T-cell (primary cell): ENCODE measurements around the gene BPHL. TPM values are rescaled to one million over a fixed set of nuclear protein-coding genes. Genes with fewer than 3 reads are reported as not detected.
A peak's percentile ranks its signal among the peaks of the same experiment; 100 is the strongest.
"Not testable (repeated sequence)": the region's sequence is repeated elsewhere in the genome, so short reads cannot be mapped to it uniquely, and the experiment has no call there.

Experiments used
- ATAC-seq, 4 experiments: fragments of 200-7000 bp in 3 of 4; fragments of 150-1000 bp in 1 of 4; cut with Tn5 transposase; replicated peaks in 1 of 4; 1 replicate in 3 of 4; 2 replicates in 1 of 4; pipeline ENCODE4 v1.10.0; 2021; ENCODE audit warnings: moderate library complexity in 3 of 4, mild to moderate bottlenecking in 2 of 4, moderate number of reproducible peaks in 1 of 4
- CTCF ChIA-PET, 2 donors: fragments of 300-600 bp; sonication (Branson Sonifier 250); formaldehyde crosslinking; loops; one replicate each; lab custom pipeline; 2022; ENCODE audit warnings: antibody characterized with exemption in 2 of 2; lab: Charles Lee
- POLR2A ChIA-PET, 2 donors: fragments of 300-600 bp; sonication (Branson Sonifier 250); formaldehyde crosslinking; loops; one replicate each; lab custom pipeline; 2022; ENCODE audit warnings: antibody characterized with exemption in 2 of 2; lab: Charles Lee
- DNase-seq, 35 experiments: peaks; one replicate each; pipeline versions ENCODE4 v3.0.0 to v3.0.0-alpha.2; 2013 to 2023
- H3K27ac ChIP-seq: one replicate; pipeline ENCODE4 v1.5.1; 2013; ENCODE audit warnings: low read length
- H3K27me3 ChIP-seq, 2 experiments: replicated peaks in 1 of 2; 1 replicate in 1 of 2; 2 replicates in 1 of 2; pipeline versions ENCODE4 v1.6.1 to v1.7.0; 2013; ENCODE audit warnings: low read length in 1 of 2, mixed read lengths in 1 of 2; ENCODE audit not compliant: control insufficient read depth in 2 of 2, insufficient read depth in 2 of 2; ENCODE audit errors: extremely low read depth in 1 of 2
- H3K36me3 ChIP-seq, 2 donors: 1 replicate in 1 of 2; 2 replicates in 1 of 2; pipeline versions ENCODE4 v1.6.1 to v1.7.0; 2013; ENCODE audit warnings: low read length in 1 of 2; ENCODE audit not compliant: control insufficient read depth in 2 of 2, insufficient read depth in 1 of 2; ENCODE audit errors: extremely low read depth in 1 of 2
- H3K4me1 ChIP-seq, 2 experiments: 1 replicate in 1 of 2; 2 replicates in 1 of 2; pipeline versions ENCODE4 v1.6.1 to v1.7.0; 2013; ENCODE audit warnings: low read length in 2 of 2, mixed read lengths in 1 of 2; ENCODE audit not compliant: insufficient read depth in 2 of 2, control insufficient read depth in 1 of 2; ENCODE audit errors: extremely low read depth in 1 of 2
- H3K4me3 ChIP-seq, 2 donors: 1 replicate in 1 of 2; 2 replicates in 1 of 2; pipeline versions ENCODE4 v1.5.1 to v1.7.0; 2013; ENCODE audit warnings: mild to moderate bottlenecking in 2 of 2, low read length in 1 of 2, moderate library complexity in 1 of 2; ENCODE audit not compliant: control insufficient read depth in 1 of 2; ENCODE audit errors: extremely low read depth in 1 of 2
- H3K9me3 ChIP-seq: 2 replicates; pipeline ENCODE4 v1.7.0; 2013
- H3K27ac Mint-ChIP-seq, 2 donors: one replicate each; pipeline ENCODE4 v1.8.0; 2020 to 2021; ENCODE audit warnings: mild to moderate bottlenecking in 2 of 2, mixed read lengths in 2 of 2
- H3K27me3 Mint-ChIP-seq, 2 donors: one replicate each; pipeline ENCODE4 v1.8.0; 2021 to 2022; ENCODE audit warnings: mixed read lengths in 2 of 2
- H3K36me3 Mint-ChIP-seq: one replicate; pipeline ENCODE4 v1.8.0; 2021; ENCODE audit warnings: mixed read lengths
- H3K4me1 Mint-ChIP-seq, 3 donors: one replicate each; pipeline ENCODE4 v1.8.0; 2020 to 2022; ENCODE audit warnings: mixed read lengths in 3 of 3, mild to moderate bottlenecking in 1 of 3
- H3K4me3 Mint-ChIP-seq, 3 donors: one replicate each; pipeline ENCODE4 v1.8.0; 2020 to 2022; ENCODE audit warnings: mild to moderate bottlenecking in 3 of 3, mixed read lengths in 3 of 3, moderate library complexity in 3 of 3
- H3K9me3 Mint-ChIP-seq, 3 donors: one replicate each; pipeline ENCODE4 v1.8.0; 2020 to 2022; ENCODE audit warnings: mixed read lengths in 3 of 3
- WGBS: methylation state at CpG from one replicate; pipeline ENCODE4 v1.1.5; 2013; ENCODE audit warnings: missing lambda C conversion rate; ENCODE audit not compliant: insufficient coverage; 5-methylcytosine and 5-hydroxymethylcytosine counted together
- total RNA-seq, 35 experiments: library from RNA in 6 of 35; stranded (reverse) in 6 of 35; fragments of 120-200 nt in 1 of 35; gene quantifications; one replicate each; pipeline versions ENCODE4 v1.2.1 to v1.2.4 and lab custom pipeline; 2013 to 2026

The BPHL gene
- total RNA-seq, 5 donors from 2014 or later (not counting 1 experiment from before 2014, with no cell fraction given) = 7.1 to 12.4 (median 11.0) TPM

GRCh38 chr6:3195420-3195694 lies 76.8 kb downstream of the BPHL start:
- WGBS = 83% methylated on average over 5 of the region's 5 CpGs
- Histone ChIP-seq H3K36me3 (no peaks in the 10 kb centered on the region), H3K27ac (no peak overlapping the region), H3K27me3 (peaks cover 0 to 17% of the 10 kb centered on the region in 2 experiments), H3K9me3 (no peaks in the 10 kb centered on the region), H3K4me3 (no peak overlapping the region), H3K4me1 (no peaks in the 10 kb centered on the region)
- no peak overlapping the region for H3K4me3 Mint-ChIP-seq
- CTCF ChIA-PET = no interaction called here
- H3K27ac Mint-ChIP-seq = no peak overlapping the region
- H3K36me3 Mint-ChIP-seq = no peaks in the 10 kb centered on the region
- ATAC-seq (no peak), DNase-seq (no peak)
- H3K27me3 Mint-ChIP-seq = peaks cover 0 to 3% of the 10 kb centered on the region in 2 donors
- peaks cover 0 to 2% (median 2%) of the 10 kb centered on the region in 3 donors for H3K9me3 Mint-ChIP-seq
- no peaks in the 10 kb centered on the region for H3K4me1 Mint-ChIP-seq
- POLR2A ChIA-PET = no interaction called here

GRCh38 chr6:3195695-3196497 lies 77.4 kb downstream of the BPHL start:
- Mint-ChIP-seq H3K36me3 (no peaks in the 10 kb centered on the region), H3K4me1 (no peaks in the 10 kb centered on the region), H3K27me3 (peaks cover 0 to 4% of the 10 kb centered on the region in 2 donors), H3K4me3 (no peak overlapping the region), H3K9me3 (peaks cover 0 to 4% (median 2%) of the 10 kb centered on the region in 3 donors), H3K27ac (no peak overlapping the region)
- Histone ChIP-seq H3K36me3 (no peaks in the 10 kb centered on the region), H3K9me3 (no peaks in the 10 kb centered on the region), H3K27ac (no peak overlapping the region), H3K27me3 (peaks cover 0 to 17% of the 10 kb centered on the region in 2 experiments), H3K4me3 (no peak overlapping the region), H3K4me1 (no peaks in the 10 kb centered on the region)
- WGBS = 91% methylated on average over 10 of the region's 16 CpGs
- ChIA-PET POLR2A (no interaction called here), CTCF (no interaction called here)
- ATAC-seq = peak in 1 of 4 experiments; percentile 9
- peak in 1 of 35 experiments; percentile 8 for DNase-seq

GRCh38 chr6:3196770-3197169 lies 78.3 kb downstream of the BPHL start:
- H3K4me1 Mint-ChIP-seq = no peaks in the 10 kb centered on the region
- peaks cover 0 to 17% of the 10 kb centered on the region in 2 experiments for H3K27me3 ChIP-seq
- CTCF ChIA-PET = no interaction called here
- H3K27me3 Mint-ChIP-seq = peaks cover 0 to 4% of the 10 kb centered on the region in 2 donors
- no peaks in the 10 kb centered on the region for H3K36me3 Mint-ChIP-seq
- H3K27ac ChIP-seq = no peak overlapping the region
- no peaks in the 10 kb centered on the region for H3K36me3 ChIP-seq
- H3K9me3 Mint-ChIP-seq = peaks cover 0 to 4% (median 2%) of the 10 kb centered on the region in 3 donors
- 100% methylated on average over 2 of the region's 5 CpGs for WGBS
- ATAC-seq (no peak), DNase-seq (no peak)
- no peak overlapping the region for H3K4me3 Mint-ChIP-seq
- POLR2A ChIA-PET = no interaction called here
- no peak overlapping the region for H3K27ac Mint-ChIP-seq
- no peaks in the 10 kb centered on the region for H3K9me3 ChIP-seq
- H3K4me1 ChIP-seq = no peaks in the 10 kb centered on the region
- no peak overlapping the region for H3K4me3 ChIP-seq

- H3K27ac Mint-ChIP-seq, H3K4me1 Mint-ChIP-seq, H3K9me3 ChIP-seq, H3K27ac ChIP-seq, H3K36me3 ChIP-seq, H3K36me3 Mint-ChIP-seq, CTCF ChIA-PET, H3K9me3 Mint-ChIP-seq, DNase-seq, H3K4me1 ChIP-seq, POLR2A ChIA-PET, H3K4me3 ChIP-seq, H3K27me3 Mint-ChIP-seq, H3K4me3 Mint-ChIP-seq, ATAC-seq: not testable (repeated sequence)
- WGBS = no CpG with 5 or more reads among the region's 5 CpGs
- H3K27me3 ChIP-seq = peaks cover 0 to 17% of the 10 kb centered on the region in 2 experiments
Observed at GRCh38 chr6:3197734-3198133, 79.2 kb downstream of the BPHL start.

GRCh38 chr6:3199382-3199781 lies 80.9 kb downstream of the BPHL start:
- Mint-ChIP-seq H3K27ac (no peak overlapping the region), H3K27me3 (peaks cover 10 to 15% of the 10 kb centered on the region in 2 donors), H3K9me3 (peaks cover 1 to 4% (median 2%) of the 10 kb centered on the region in 3 donors), H3K4me1 (peaks cover 0 to 5% (median 0%) of the 10 kb centered on the region in 3 donors), H3K4me3 (no peak overlapping the region), H3K36me3 (peaks cover 3% of the 10 kb centered on the region)
- Histone ChIP-seq H3K27ac (no peak overlapping the region), H3K4me3 (no peak overlapping the region), H3K36me3 (no peaks in the 10 kb centered on the region), H3K9me3 (no peaks in the 10 kb centered on the region), H3K27me3 (peaks cover 0 to 11% of the 10 kb centered on the region in 2 experiments), H3K4me1 (no peaks in the 10 kb centered on the region)
- DNase-seq (no peak), ATAC-seq (no peak)
- no CpG with 5 or more reads among the region's 5 CpGs for WGBS
- CTCF ChIA-PET = no interaction called here
- POLR2A ChIA-PET = interaction anchor here in 1 of 2 donors (0.6 kb wide), 1 partner anchor 1010 kb away, joined by 3 read pairs; no protein-coding TSS in a partner anchor

GRCh38 chr6:3200682-3201081 lies 82.2 kb downstream of the BPHL start:
- H3K27ac Mint-ChIP-seq = no peak overlapping the region
- peaks cover 3% of the 10 kb centered on the region for H3K36me3 Mint-ChIP-seq
- Histone ChIP-seq H3K27ac (no peak overlapping the region), H3K27me3 (peaks cover 0 to 3% of the 10 kb centered on the region in 2 experiments), H3K36me3 (no peaks in the 10 kb centered on the region), H3K9me3 (no peaks in the 10 kb centered on the region), H3K4me3 (no peak overlapping the region), H3K4me1 (no peaks in the 10 kb centered on the region)
- peaks cover 0 to 6% (median 0%) of the 10 kb centered on the region in 3 donors for H3K4me1 Mint-ChIP-seq
- ChIA-PET CTCF (no interaction called here), POLR2A (no interaction called here)
- H3K27me3 Mint-ChIP-seq = peaks cover 10 to 15% of the 10 kb centered on the region in 2 donors
- no peak overlapping the region for H3K4me3 Mint-ChIP-seq
- ATAC-seq (no peak), DNase-seq (no peak)
- H3K9me3 Mint-ChIP-seq = peaks cover 4 to 5% (median 4%) of the 10 kb centered on the region in 3 donors
